Stomach (tissue), 9 donors: ENCODE data around the gene CADPS. TPM values are rescaled to one million over a fixed set of nuclear protein-coding genes. Genes with fewer than 3 reads are reported as not detected.

Experiments
- DNase-seq, 2 donors: peaks; one replicate each; pipeline versions ENCODE4 v3.0.0 to v3.0.0-alpha.2; 2013 to 2019
- H3K27ac ChIP-seq, 5 donors: fragments of 200-600 bp in 4 of 5; sonication (generic) in 4 of 5; one replicate each; pipeline ENCODE4 v1.5.1; 2013 to 2019; ENCODE audit warnings: mild to moderate bottlenecking in 1 of 5, moderate library complexity in 1 of 5
- H3K27me3 ChIP-seq, 3 donors: fragments of 200-600 bp; sonication (generic); one replicate each; pipeline ENCODE4 v1.5.1; 2017 to 2019; ENCODE audit warnings: mixed run types in 1 of 3
- H3K36me3 ChIP-seq, 4 donors: fragments of 200-600 bp; sonication (generic); 1 replicate in 3 of 4; 2 replicates in 1 of 4; pipeline ENCODE4 v1.5.1; 2016 to 2019
- H3K4me1 ChIP-seq, 4 donors: fragments of 200-600 bp; sonication (generic); one replicate each; pipeline ENCODE4 v1.5.1; 2016 to 2019
- H3K4me3 ChIP-seq, 4 donors: fragments of 200-600 bp; sonication (generic) in 3 of 4; one replicate each; pipeline ENCODE4 v1.5.1; 2016 to 2019; ENCODE audit warnings: mild to moderate bottlenecking in 1 of 4
- H3K9me3 ChIP-seq, 4 donors: fragments of 200-600 bp; sonication (generic); one replicate each; pipeline ENCODE4 v1.5.1; 2016 to 2019
- EP300 ChIP-seq: sonication (generic); formaldehyde crosslinking; IDR thresholded peaks from one replicate; pipeline ENCODE4 v1.6.1; 2017; ENCODE audit warnings: antibody characterized with exemption
- POLR2A ChIP-seq, 4 donors: fragments of 450-650 bp; IDR thresholded peaks; one replicate each; pipeline ENCODE4 v1.6.1; 2016; ENCODE audit warnings: antibody characterized with exemption in 4 of 4, control low read depth in 2 of 4, mild to moderate bottlenecking in 1 of 4, moderate library complexity in 1 of 4
- POLR2AphosphoS5 ChIP-seq, 3 donors: sonication (generic); formaldehyde crosslinking; IDR thresholded peaks; one replicate each; pipeline ENCODE4 v1.6.1; 2016; ENCODE audit warnings: antibody characterized with exemption in 3 of 3
- WGBS, 5 donors: extraction: QIAGEN DNeasy Blood & Tissue Kit in 3 of 5; methylation state at CpG; one replicate each; pipeline versions ENCODE4 v1.1.5 to v1.1.7; 2013 to 2018; 5-methylcytosine and 5-hydroxymethylcytosine counted together
- intact Hi-C: fragments of 100-400 bp; cut with DNase I; formaldehyde crosslinking; loops from one replicate; pipeline ENCODE4 v1.15.1; 2023; ENCODE audit warnings: low total_unique reads
- polyA plus RNA-seq, 3 donors: library from polyadenylated mRNA; stranded (reverse); fragments of 200-250 nt; gene quantifications; one replicate each; pipeline ENCODE4 v1.2.3, GENCODE V29; 2013
- total RNA-seq, 5 donors: library from RNA; depleted of rRNA; stranded (reverse); fragments of >200 nt; gene quantifications; one replicate each; pipeline versions ENCODE4 v1.1.0 to v1.2.3, GENCODE V29; 2014 to 2016
- TF ChIP-seq, protein P1 (sequence below), 7 experiments: fragments of 450-650 bp in 4 of 7; fragments of 200-600 bp in 3 of 7; sonication (generic) in 3 of 7; IDR thresholded peaks; one replicate each; pipeline ENCODE4 v1.5.1; 2016 to 2019; ENCODE audit warnings: antibody characterized with exemption in 7 of 7, control low read depth in 2 of 7, mild to moderate bottlenecking in 1 of 7
- donor health status: healthy with polysubstance abuse.
- donor health status: Bipolar disorder and iron deficiency.
- donor health status: healthy.

CADPS gene
- total and polyA plus RNA-seq, 8 donors = 0.58 to 32.2 (median 3.4) TPM

GRCh38 chr3:62368705-62369475 is 506.3 kb downstream of the CADPS start:
- H3K9me3 ChIP-seq = peaks cover 0 to 5% (median 0%) of the 10 kb centered on the region in 4 donors
- peak overlapping the region in 2 of 4 donors; percentile 21 to 32 for H3K4me3 ChIP-seq
- H3K27me3 ChIP-seq = peaks cover 40 to 99% (median 88%) of the 10 kb centered on the region in 3 donors
- H3K4me1 ChIP-seq = peaks cover 15 to 62% (median 37%) of the 10 kb centered on the region in 4 donors
- no peak for TF ChIP-seq EP300
- TF ChIP-seq POLR2A (IDR thresholded peaks at IDR 0.05) = no peak
- TF ChIP-seq, protein P1, sequence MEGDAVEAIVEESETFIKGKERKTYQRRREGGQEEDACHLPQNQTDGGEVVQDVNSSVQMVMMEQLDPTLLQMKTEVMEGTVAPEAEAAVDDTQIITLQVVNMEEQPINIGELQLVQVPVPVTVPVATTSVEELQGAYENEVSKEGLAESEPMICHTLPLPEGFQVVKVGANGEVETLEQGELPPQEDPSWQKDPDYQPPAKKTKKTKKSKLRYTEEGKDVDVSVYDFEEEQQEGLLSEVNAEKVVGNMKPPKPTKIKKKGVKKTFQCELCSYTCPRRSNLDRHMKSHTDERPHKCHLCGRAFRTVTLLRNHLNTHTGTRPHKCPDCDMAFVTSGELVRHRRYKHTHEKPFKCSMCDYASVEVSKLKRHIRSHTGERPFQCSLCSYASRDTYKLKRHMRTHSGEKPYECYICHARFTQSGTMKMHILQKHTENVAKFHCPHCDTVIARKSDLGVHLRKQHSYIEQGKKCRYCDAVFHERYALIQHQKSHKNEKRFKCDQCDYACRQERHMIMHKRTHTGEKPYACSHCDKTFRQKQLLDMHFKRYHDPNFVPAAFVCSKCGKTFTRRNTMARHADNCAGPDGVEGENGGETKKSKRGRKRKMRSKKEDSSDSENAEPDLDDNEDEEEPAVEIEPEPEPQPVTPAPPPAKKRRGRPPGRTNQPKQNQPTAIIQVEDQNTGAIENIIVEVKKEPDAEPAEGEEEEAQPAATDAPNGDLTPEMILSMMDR (IDR thresholded peaks at IDR 0.05) = no peak
- TF ChIP-seq POLR2AphosphoS5 (IDR thresholded peaks at IDR 0.05) = no peak
- 3 to 15% (median 7%) methylated on average over 30 to 58 of the region's 58 CpGs for WGBS, 5 donors
- H3K36me3 ChIP-seq = no peaks in the 10 kb centered on the region
- intact Hi-C loops = no loop called here
- DNase-seq = peak in 1 of 2 donors; percentile 34
- no peak overlapping the region for H3K27ac ChIP-seq

DNA sequence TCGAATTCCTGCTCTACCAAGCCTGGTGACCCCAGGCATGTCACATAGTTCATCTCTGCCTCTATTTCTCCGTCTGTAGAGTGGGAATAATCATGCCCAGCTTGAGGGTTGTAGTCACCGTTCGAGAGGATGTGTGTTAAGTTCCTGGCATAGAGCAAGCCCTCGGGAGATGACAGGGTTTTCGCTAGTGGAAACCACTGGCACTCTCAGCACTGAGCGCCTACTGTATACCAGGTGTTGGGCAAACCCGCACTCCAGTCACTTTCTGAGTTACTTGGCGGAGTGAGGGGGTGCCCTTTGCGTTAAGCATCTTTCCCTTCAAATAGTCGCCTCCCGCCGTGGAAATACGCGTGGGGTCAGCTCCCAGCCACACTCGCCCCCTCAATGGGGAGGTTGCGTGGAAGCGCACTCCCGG is 506.9 kb downstream of the CADPS start:
- H3K27ac ChIP-seq = no peak overlapping the region
- DNase-seq = no peak
- peaks cover 0 to 5% (median 0%) of the 10 kb centered on the region in 4 donors for H3K9me3 ChIP-seq
- intact Hi-C loops = no loop called here
- no peak for TF ChIP-seq POLR2AphosphoS5 (IDR thresholded peaks at IDR 0.05)
- no peak for TF ChIP-seq EP300
- TF ChIP-seq, protein P1 (IDR thresholded peaks at IDR 0.05) = no peak
- H3K4me1 ChIP-seq = peaks cover 9 to 56% (median 31%) of the 10 kb centered on the region in 4 donors
- H3K27me3 ChIP-seq = peaks cover 36 to 93% (median 82%) of the 10 kb centered on the region in 3 donors
- WGBS, 5 donors = 6 to 14% (median 8%) methylated on average over 19 of the region's 19 CpGs
- no peaks in the 10 kb centered on the region for H3K36me3 ChIP-seq
- H3K4me3 ChIP-seq = no peak overlapping the region

DNA sequence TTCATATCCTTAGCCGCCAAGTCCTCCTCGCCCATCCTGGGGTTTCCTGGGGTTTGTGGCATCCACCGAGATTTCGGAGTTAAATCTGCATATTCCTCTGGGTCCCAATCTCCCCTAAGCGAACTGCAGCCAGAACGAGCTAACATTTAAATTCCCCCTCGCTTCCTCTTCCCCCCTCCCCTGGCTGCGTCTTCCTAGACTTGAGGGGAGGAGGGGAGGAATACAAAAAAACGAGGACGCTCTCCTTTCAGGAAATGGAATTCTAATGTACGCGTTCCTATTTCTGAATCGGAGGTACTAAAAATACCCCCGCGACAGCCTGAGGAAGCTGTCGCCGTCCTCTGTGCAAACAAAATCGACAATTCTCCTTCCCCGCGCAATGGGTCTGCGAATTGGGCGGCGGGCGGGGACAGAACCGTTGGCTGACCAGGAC is 507.4 kb downstream of the CADPS start:
- no peak for TF ChIP-seq POLR2AphosphoS5 (IDR thresholded peaks at IDR 0.05)
- no peak for TF ChIP-seq POLR2A (IDR thresholded peaks at IDR 0.05)
- TF ChIP-seq, protein P1 (IDR thresholded peaks at IDR 0.05) = no peak
- no peak for TF ChIP-seq EP300
- WGBS, 5 donors = 1 to 5% (median 4%) methylated on average over 24 to 25 of the region's 25 CpGs
- intact Hi-C loops = no loop called here
- Histone ChIP-seq H3K27me3 (peaks cover 34 to 93% (median 77%) of the 10 kb centered on the region in 3 donors), H3K4me3 (no peak overlapping the region), H3K27ac (no peak overlapping the region), H3K36me3 (no peaks in the 10 kb centered on the region), H3K9me3 (peaks cover 0 to 5% (median 0%) of the 10 kb centered on the region in 4 donors), H3K4me1 (peaks cover 6 to 51% (median 28%) of the 10 kb centered on the region in 4 donors)
- DNase-seq = no peak

DNA sequence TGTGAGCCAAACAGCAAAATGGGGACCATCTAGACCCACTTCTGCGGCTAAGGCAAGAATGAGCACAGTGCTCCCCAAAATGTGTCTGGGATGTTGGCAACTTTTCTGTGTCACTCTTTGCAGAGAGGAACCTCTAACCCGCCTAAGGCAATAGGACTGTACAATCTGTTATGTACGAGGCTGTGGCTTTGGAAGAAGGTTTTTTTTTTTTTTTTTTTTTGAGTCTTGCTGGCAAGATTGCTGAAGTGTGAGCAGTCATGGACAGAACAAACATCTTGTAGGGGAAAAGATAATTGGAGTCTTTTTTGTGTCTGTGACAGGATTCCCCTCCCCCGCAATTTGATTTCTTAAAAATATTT is 509.1 kb downstream of the CADPS start:
- no peaks in the 10 kb centered on the region for H3K36me3 ChIP-seq
- peaks cover 22 to 86% (median 61%) of the 10 kb centered on the region in 3 donors for H3K27me3 ChIP-seq
- DNase-seq = no peak
- peaks cover 0 to 5% (median 0%) of the 10 kb centered on the region in 4 donors for H3K9me3 ChIP-seq
- H3K4me1 ChIP-seq = peaks cover 6 to 34% (median 19%) of the 10 kb centered on the region in 4 donors
- no peak overlapping the region for H3K27ac ChIP-seq
- 9 to 18% (median 15%) methylated on average over 4 of the region's 4 CpGs for WGBS, 5 donors
- TF ChIP-seq POLR2AphosphoS5 (IDR thresholded peaks at IDR 0.05) = no peak
- TF ChIP-seq, protein P1 (IDR thresholded peaks at IDR 0.05) = no peak
- TF ChIP-seq POLR2A (IDR thresholded peaks at IDR 0.05) = no peak
- no peak for TF ChIP-seq EP300
- intact Hi-C loops = no loop called here
- no peak overlapping the region for H3K4me3 ChIP-seq
